ENCODE data around the gene HOMER2. TPM values are rescaled to one million over a fixed set of nuclear protein-coding genes. Genes with fewer than 3 reads are reported as not detected.
"Not testable (repeated sequence)": the region's sequence is repeated elsewhere in the genome, so short reads cannot be mapped to it uniquely, and the experiment has no call there.

HOMER2 gene
- total RNA-seq, 2 experiments from 2014 or later: 5.6 TPM

- H3K4me1 ChIP-seq (ENCODE audit: insufficient read depth, low read length, poor library complexity, severe bottlenecking): no peaks in the 10 kb centered on the region
- no peaks in the 10 kb centered on the region for H4K20me1 ChIP-seq (ENCODE audit: insufficient read depth, low read length)
- no peaks in the 10 kb centered on the region for H3K36me3 ChIP-seq (ENCODE audit: insufficient read depth, low read length)
- BruUV-seq (replicated peaks): no TSS peak
- TF ChIP-seq CTCF (conservative IDR thresholded peaks at IDR 0.05; ENCODE audit: low read length) (no peak), EZH2phosphoT487 (IDR thresholded peaks at IDR 0.05; ENCODE audit: borderline replicate concordance, low read depth, low read length) (no peak)
- no peak for DNase-seq (ENCODE audit: low spot score)
- no peak overlapping the region for H2AFZ ChIP-seq (ENCODE audit: low read length)
- H3K4me3 ChIP-seq (ENCODE audit: low read depth, low read length, poor library complexity, severe bottlenecking): no peak overlapping the region
- H3K9me3 ChIP-seq (ENCODE audit: low read length): no peaks in the 10 kb centered on the region
- H3K79me2 ChIP-seq (ENCODE audit: insufficient read depth, low read depth, low read length): no peaks in the 10 kb centered on the region
- intact Hi-C loops (cut with micrococcal nuclease; ENCODE audit: unreplicated experiment): no loop called here
- no peaks in the 10 kb centered on the region for H3K9me2 ChIP-seq (ENCODE audit: insufficient read depth, low read length)
- H3K4me2 ChIP-seq (ENCODE audit: low read length): no peak overlapping the region
- H3K27ac ChIP-seq (ENCODE audit: low read depth, low read length, poor library complexity, severe bottlenecking): no peak overlapping the region
- POLR2A ChIA-PET: no interaction called here
- CTCF ChIA-PET (ENCODE audit: unreplicated experiment): no interaction called here
Measured at GRCh38 chr15:82895983-82896382, 56.5 kb downstream of the HOMER2 start.

GRCh38 chr15:82894971-82895520 is 57.5 kb downstream of the HOMER2 start:
- no peak for TF ChIP-seq EZH2phosphoT487 (IDR thresholded peaks at IDR 0.05; ENCODE audit: borderline replicate concordance, low read depth, low read length)
- no peak for TF ChIP-seq CTCF (conservative IDR thresholded peaks at IDR 0.05; ENCODE audit: low read length)
- Histone ChIP-seq H3K4me2 (ENCODE audit: low read length) (no peak overlapping the region), H3K79me2 (ENCODE audit: insufficient read depth, low read depth, low read length) (no peaks in the 10 kb centered on the region), H3K27ac (ENCODE audit: low read depth, low read length, poor library complexity, severe bottlenecking) (no peak overlapping the region), H3K9me2 (ENCODE audit: insufficient read depth, low read length) (no peaks in the 10 kb centered on the region), H3K4me1 (ENCODE audit: insufficient read depth, low read length, poor library complexity, severe bottlenecking) (no peaks in the 10 kb centered on the region), H3K4me3 (ENCODE audit: low read depth, low read length, poor library complexity, severe bottlenecking) (no peak overlapping the region), H3K9me3 (ENCODE audit: low read length) (no peaks in the 10 kb centered on the region), H3K36me3 (ENCODE audit: insufficient read depth, low read length) (no peaks in the 10 kb centered on the region), H2AFZ (ENCODE audit: low read length) (no peak overlapping the region), H4K20me1 (ENCODE audit: insufficient read depth, low read length) (no peaks in the 10 kb centered on the region)
- ChIA-PET POLR2A (interaction anchor here (0.6 to 0.7 kb wide), 2 partner anchors 476 to 878 kb away, joined by 3 read pairs; no protein-coding TSS in a partner anchor), CTCF (ENCODE audit: unreplicated experiment) (no interaction called here)
- DNase-seq (ENCODE audit: low spot score): no peak
- no TSS peak for BruUV-seq (replicated peaks)
- intact Hi-C loops (cut with micrococcal nuclease; ENCODE audit: unreplicated experiment): no loop called here

- H3K27ac ChIP-seq (ENCODE audit: low read depth, low read length, poor library complexity, severe bottlenecking); H3K9me2 ChIP-seq (ENCODE audit: insufficient read depth, low read length); H3K4me2 ChIP-seq (ENCODE audit: low read length); intact Hi-C loops (cut with micrococcal nuclease; ENCODE audit: unreplicated experiment); H3K4me1 ChIP-seq (ENCODE audit: insufficient read depth, low read length, poor library complexity, severe bottlenecking); H3K9me3 ChIP-seq (ENCODE audit: low read length); H3K79me2 ChIP-seq (ENCODE audit: insufficient read depth, low read depth, low read length); BruUV-seq (replicated peaks); H3K4me3 ChIP-seq (ENCODE audit: low read depth, low read length, poor library complexity, severe bottlenecking); H3K36me3 ChIP-seq (ENCODE audit: insufficient read depth, low read length); H4K20me1 ChIP-seq (ENCODE audit: insufficient read depth, low read length); DNase-seq (ENCODE audit: low spot score); CTCF ChIA-PET (ENCODE audit: unreplicated experiment); H2AFZ ChIP-seq (ENCODE audit: low read length): not testable (repeated sequence)
- POLR2A ChIA-PET: interaction anchor here (0.7 to 1.2 kb wide), 2 partner anchors 11 to 25 kb away, joined by 3 to 4 read pairs; no protein-coding TSS in a partner anchor
Measured at GRCh38 chr15:82893473-82893872, 59.0 kb downstream of the HOMER2 start.
